ENCODE data around the gene RUNX3. TPM values are rescaled to one million over a fixed set of nuclear protein-coding genes. Genes with fewer than 3 reads are reported as not detected.

RUNX3 gene
- total and polyA plus RNA-seq, 2 of the 8 experiments (the other 6 are each of a cell fraction or from before 2014, with no cell fraction given), result 0.62 to 0.82 TPM

DNA sequence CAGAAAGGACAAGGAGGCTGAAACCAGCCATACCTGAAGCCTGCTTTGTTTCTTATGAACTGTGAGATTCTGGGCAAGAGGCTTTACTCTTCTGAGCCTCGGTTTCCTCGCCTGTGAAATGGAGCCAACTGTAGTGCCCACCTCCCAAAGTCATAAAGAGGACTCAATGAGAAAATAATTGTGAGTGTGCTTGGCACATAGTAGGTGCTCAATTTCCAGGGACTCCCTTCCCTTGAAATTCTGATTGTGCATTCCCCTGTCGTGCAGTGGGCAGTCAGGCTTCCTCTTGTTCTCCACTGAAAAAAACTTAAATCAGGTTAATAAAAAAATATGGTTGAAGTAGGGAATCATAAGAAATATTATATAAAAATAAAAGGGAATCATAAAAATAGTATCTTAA is 37.5 kb upstream of the RUNX3 start (continued):
- TF ChIP-seq BACH1 (IDR thresholded peaks at IDR 0.05; ENCODE audit: low read length), result no peak
- TF ChIP-seq SP1 (IDR thresholded peaks at IDR 0.05; ENCODE audit: low read depth, low read length), result no peak
- no peak for TF ChIP-seq BCL11A (IDR thresholded peaks at IDR 0.05; ENCODE audit: low read depth in 2 of 2, low read length in 2 of 2)

All from H1 (cell line).